OCI-LY1 (cell line): ENCODE data around the gene GRIP1.

Experiments used
- CTCF ChIP-seq: fragments of 200-600 bp; sonication (generic), shearing (Covaris generic); IDR thresholded peaks from 2 replicates; pipeline ENCODE4 v1.5.1; 2017; ENCODE audit warnings: mild to moderate bottlenecking, antibody characterized with exemption, low read length, moderate library complexity, mixed read lengths
- EZH2 ChIP-seq: fragments of 200-600 bp; sonication (generic), shearing (Covaris generic); IDR thresholded peaks from 2 replicates; pipeline ENCODE4 v1.8.0; 2017; ENCODE audit warnings: borderline replicate concordance, mixed run types, mild to moderate bottlenecking, antibody characterized with exemption, low read length, moderate library complexity, mixed read lengths

GRCh38 chr12:66352197-66352596, 326.7 kb downstream of the GRIP1 start:
- TF ChIP-seq CTCF (peak; percentile 50), EZH2 (no peak)
